Activated naive CD4-positive, alpha-beta T cell (primary cell): ENCODE data around the gene PIGX.

Experiments
- DNase-seq, 4 experiments: peaks; one replicate each; lab custom pipeline; 2025; lab: John Stamatoyannopoulos, UW

The PIGX gene

DNA sequence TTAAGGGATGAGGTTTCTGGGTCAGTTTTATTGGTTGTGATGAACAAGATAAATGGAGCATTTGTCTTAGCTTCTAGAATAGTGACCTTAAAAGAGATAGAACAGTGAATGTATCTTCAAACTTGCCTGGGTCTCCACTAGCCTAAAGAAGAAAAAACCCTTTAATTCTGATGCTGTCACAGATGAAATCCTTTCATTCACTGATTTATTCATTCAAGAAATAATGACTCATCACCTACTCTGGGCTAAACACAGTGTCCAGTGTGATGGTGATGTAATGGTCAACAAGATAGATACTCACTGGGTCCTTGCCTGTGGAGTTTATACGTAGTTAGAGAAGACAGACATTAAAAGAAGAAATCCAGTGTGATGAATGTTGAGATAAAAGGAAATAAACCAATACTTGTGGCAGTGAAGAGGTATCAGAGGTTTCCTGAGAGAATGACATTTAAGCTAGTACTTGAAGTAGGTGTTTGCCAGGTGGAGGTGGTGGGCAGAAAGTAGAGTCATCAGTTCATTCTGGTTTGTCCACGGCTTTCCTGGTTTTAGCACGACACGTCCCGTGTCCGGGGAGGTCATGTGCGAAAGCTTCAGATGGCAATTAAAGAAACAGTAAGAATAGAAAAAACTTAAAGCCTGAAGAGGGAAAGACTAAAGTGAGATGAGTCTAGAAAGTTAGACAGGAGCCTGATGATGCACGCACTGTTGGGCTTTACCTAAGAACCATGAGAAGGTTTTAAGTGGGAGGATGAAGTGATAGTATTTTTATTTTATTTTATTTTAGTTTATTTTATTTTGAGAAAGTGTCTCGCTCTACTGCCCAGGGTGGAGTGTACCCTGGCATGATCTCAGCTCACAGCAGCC is 45.9 kb downstream of the PIGX start:
- no peak for DNase-seq

DNA sequence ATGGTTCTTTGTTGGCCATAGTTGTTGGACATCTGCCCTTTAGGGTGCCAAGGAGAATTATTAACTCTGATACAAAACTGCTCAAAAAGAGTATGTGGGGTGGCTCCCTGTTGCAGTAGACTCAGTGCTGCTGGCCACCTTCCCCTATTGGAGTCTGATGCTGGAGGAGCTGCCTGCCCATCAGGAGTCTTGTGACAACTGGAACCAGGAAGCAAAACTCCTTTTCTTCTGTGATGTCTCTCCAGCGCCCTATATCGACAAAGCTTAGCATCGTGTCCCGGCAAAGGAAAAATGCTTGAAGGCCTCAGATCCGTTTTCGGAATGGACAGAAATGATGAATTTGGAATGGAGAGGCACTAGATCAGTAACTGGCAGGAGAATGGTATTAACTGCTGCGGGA is 51.0 kb downstream of the PIGX start:
- no peak for DNase-seq

DNA sequence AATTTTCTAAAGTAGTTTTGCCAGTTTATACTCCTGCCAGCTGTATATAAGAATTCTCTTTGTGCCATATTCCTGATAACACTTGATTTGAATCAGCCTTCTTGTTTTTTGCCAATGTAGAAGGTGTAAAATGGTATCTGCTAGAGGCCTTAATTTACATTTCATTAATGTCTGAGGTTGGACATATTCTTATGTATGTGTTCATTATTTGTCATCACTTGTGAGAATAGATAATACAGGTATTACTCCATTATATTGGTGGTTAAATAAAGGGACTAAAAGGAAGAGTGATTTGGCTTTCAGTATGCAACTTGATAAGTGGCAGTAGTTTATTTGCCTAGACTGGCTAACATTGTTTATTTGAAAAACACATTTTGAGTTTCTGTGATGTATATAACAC is 53.3 kb downstream of the PIGX start:
- no peak for DNase-seq

DNA sequence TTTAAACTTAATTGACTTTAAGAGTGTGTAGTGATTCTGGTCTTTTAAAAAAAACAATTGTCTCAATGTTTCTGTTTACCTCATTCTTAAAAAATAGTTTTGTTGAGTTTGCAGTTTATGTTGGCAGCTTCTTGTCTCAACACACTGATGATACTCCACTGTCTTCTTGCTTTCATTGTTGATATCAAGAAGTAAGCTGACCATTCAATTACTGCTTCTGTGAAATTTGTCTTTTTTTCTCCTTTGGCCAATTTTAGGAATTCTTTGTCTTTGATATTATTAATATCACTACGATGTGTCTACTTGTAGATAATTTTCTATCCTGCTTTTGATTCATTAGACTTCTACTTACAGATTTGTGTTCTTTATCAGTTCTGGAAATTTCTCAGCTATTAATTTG is 58.9 kb downstream of the PIGX start:
- no peak for DNase-seq

DNA sequence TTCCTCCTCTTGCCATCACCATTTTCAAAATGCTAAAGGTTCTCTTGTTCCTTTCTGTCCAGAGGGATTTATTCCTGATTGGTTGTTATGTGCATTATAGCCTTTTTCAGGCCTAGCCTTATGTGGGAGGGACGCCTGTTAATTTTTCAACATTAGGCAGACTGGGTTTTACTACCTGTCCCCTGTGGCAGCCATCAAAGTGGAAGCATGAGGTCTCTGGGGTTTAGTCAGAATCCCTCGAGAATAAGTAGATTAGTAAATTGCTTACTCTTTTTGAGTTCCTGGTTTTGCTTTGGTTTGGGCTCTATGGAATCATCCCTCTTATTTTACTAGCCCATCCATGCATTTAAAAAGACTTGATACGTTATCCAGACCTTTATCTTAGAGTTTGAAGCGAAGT is 59.9 kb downstream of the PIGX start:
- DNase-seq = no peak

DNA sequence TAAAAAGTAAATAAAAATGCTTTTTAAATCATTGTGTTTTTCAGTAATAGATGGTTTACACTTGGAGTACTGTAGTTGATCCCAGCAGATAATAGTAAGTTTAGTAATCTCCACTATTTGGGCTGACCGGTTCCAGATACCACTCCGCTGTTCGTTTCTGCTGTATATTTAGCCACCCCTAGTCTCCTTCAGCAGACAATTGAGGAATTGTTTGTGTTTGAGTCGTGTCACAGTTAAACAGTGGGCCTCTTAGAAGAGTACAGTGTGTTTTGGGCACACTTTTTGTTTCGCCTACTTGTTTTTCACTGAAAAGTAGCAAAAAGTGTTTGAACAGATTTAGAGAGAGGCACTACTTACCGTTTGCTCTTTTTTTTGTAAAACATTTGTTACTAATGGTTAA is 60.7 kb downstream of the PIGX start:
- DNase-seq = no peak

DNA sequence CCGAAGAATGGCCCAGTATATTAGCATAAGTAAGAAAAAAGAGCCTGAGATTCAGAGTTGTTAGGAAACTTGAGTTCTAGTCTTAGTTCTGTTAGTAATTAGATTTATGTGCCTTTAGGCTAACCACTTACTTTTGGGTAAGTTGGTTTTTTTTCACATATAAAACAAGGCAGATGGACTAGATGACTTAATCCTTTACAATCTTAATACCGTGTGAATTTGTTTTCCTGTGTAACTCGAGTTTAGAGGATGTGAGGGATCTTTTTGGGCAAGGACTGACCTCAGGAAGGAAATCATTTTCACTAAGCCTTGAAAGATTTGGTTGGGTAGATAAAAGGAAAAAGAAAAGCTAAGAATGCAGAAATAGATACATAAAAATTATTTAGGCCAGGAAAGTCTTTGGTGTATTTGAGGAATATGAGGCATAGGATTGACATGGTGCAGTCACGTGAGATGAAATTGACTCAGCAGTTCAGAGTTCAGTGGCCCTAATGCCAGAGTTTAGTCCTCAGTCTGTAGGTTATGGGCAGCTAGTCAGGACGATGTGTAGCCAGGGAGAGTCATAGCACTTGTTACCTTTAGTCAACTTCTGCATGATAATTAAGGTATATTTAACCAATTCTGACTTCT is 62.1 kb downstream of the PIGX start:
- no peak for DNase-seq

DNA sequence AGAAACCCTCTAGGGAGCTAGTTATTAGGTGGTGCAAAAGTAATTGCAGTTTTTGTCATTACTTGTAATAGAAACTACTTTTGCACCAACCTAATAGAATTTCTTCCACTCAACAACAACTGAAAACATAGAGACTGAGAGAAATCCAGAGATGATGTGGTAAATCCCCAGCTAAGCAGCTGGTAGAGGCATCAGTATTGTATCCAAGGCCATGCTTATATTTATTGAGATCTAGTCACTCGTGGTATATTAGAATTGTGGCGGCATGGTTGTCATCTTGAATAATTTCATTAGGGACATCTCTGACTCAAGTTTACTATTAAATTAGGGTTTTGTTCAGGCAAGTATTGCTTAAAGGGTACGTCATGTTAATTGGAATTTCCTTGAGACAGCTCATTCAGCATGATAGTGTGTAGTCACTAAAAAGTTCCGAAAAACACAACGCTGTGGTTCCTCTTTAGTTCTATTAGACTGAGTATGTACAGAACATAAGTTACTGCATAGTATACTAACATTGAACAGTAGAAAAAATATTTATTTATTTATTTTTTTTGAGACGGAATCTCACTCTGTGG is 62.8 kb downstream of the PIGX start:
- no peak for DNase-seq

DNA sequence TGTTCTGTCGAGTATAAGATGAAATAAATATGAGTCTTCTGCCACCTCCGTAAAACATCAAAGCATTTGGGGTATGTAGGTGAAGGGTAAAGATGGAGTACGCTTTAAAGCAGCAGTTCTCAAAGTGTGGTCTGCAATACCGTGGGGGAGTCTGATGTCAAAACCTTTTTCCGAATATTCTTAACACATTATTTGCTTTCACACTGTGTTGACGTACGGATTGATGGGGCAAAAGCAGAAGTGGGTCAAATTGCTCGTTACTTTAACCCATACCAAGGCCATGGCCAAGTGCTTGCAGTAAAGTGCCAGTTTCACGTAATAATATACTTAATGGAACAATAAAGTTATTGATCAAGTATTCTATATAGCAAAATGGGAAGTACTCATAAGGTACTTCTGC is 63.8 kb downstream of the PIGX start:
- DNase-seq = no peak

DNA sequence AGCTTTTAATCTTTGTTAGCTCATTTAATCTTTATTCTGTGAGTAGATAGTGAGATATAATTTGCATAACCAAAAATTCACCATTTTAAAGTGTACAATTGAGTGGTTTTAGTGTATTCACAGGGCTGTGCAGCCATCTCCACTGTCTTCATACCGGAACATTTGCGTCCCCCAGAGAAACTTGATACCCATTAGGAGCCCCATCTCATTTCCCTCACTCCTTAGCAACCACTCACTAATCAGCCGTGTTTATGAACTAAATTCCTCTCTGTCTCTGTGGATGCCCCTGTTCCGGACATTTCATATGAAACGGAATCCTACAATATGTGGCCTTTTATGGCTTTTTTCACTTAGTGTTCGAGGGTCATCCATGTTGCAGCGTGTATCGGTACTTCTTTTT is 65.7 kb downstream of the PIGX start:
- DNase-seq = no peak

DNA sequence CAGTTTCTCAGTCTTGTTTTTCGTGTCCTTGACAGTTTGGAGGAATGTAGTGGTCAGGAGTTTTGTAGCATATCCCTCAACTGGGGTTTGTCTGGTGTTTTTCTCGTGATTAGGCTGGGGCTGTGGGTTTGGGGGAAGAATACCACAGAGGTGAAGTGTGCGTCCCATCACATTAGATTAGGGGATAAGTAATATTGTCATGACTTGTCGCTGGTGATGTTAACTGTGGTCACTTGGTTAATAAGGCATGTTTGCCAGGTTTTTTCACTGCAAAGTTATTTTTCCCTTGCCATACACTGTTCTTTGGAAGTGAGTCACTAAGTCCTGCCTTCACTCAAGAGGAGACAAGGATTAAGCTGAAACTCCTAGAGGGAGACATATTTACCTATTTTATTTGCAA is 66.6 kb downstream of the PIGX start:
- no peak for DNase-seq

DNA sequence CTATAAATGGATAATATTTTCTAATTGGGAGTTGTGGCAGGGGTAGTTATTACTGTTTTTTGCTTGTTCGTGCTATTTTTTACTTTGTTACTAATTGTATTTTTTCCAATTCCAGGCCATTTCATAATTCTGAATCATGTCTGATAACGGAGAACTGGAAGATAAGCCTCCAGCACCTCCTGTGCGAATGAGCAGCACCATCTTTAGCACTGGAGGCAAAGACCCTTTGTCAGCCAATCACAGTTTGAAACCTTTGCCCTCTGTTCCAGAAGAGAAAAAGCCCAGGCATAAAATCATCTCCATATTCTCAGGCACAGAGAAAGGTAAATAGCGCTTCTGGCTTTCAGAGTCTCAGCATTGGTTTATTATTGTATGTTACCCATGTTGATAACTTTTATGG is 70.3 kb downstream of the PIGX start:
- DNase-seq = no peak
